H9 (cell line): ENCODE results near the gene CACNA1I. TPM values are rescaled to one million over a fixed set of nuclear protein-coding genes. Genes with fewer than 3 reads are reported as not detected.

Source experiments
- DNase-seq: peaks from one replicate; pipeline ENCODE4 v3.0.0-alpha.2; 2017
- H2AFZ ChIP-seq: one replicate; pipeline ENCODE4 v1.6.1; 2013; ENCODE audit warnings: mild to moderate bottlenecking, low read length, control low read depth, moderate library complexity
- H2AK5ac ChIP-seq: 2 replicates; pipeline ENCODE4 v1.6.1; 2013; ENCODE audit warnings: low read length, control low read depth, mixed read lengths; ENCODE audit not compliant: insufficient read length
- H2BK120ac ChIP-seq: one replicate; pipeline ENCODE4 v1.6.1; 2013; ENCODE audit warnings: low read depth, mild to moderate bottlenecking, low read length, control low read depth, inconsistent platforms; ENCODE audit not compliant: poor library complexity, severe bottlenecking
- H2BK12ac ChIP-seq: 2 replicates; pipeline ENCODE4 v1.6.1; 2013; ENCODE audit warnings: low read length, control low read depth, mixed read lengths, low read depth; ENCODE audit not compliant: insufficient read length
- H2BK15ac ChIP-seq: 2 replicates; pipeline ENCODE4 v1.6.1; 2013; ENCODE audit warnings: low read depth, low read length, control low read depth
- H2BK20ac ChIP-seq: one replicate; pipeline ENCODE4 v1.6.1; 2013; ENCODE audit warnings: low read depth, mild to moderate bottlenecking, low read length, control low read depth, inconsistent platforms; ENCODE audit not compliant: poor library complexity, severe bottlenecking
- H2BK5ac ChIP-seq: 2 replicates; pipeline ENCODE4 v1.6.1; 2013; ENCODE audit warnings: low read length, control low read depth, mixed read lengths; ENCODE audit not compliant: insufficient read length
- H3K14ac ChIP-seq: 2 replicates; pipeline ENCODE4 v1.6.1; 2013; ENCODE audit warnings: low read length, control low read depth; ENCODE audit not compliant: insufficient read depth
- H3K18ac ChIP-seq: 2 replicates; pipeline ENCODE4 v1.6.1; 2013; ENCODE audit warnings: low read depth, mild to moderate bottlenecking, mixed read lengths, low read length, control low read depth; ENCODE audit not compliant: insufficient read length
- H3K23ac ChIP-seq: 2 replicates; pipeline ENCODE4 v1.6.1; 2013; ENCODE audit warnings: low read length, control low read depth, mixed read lengths, low read depth; ENCODE audit not compliant: insufficient read length
- H3K23me2 ChIP-seq: 2 replicates; pipeline ENCODE4 v1.6.1; 2013; ENCODE audit warnings: low read depth, mild to moderate bottlenecking, mixed read lengths, low read length, control low read depth; ENCODE audit not compliant: insufficient read length, poor library complexity, severe bottlenecking
- H3K27ac ChIP-seq: 2 replicates; pipeline ENCODE4 v1.5.1; 2013; ENCODE audit warnings: low read length, control low read depth, mixed read lengths, low read depth; ENCODE audit not compliant: insufficient read length
- H3K27me3 ChIP-seq: 2 replicates; pipeline ENCODE4 v1.6.1; 2013; ENCODE audit warnings: low read length, control low read depth, inconsistent platforms; ENCODE audit not compliant: insufficient read depth
- H3K4ac ChIP-seq: 2 replicates; pipeline ENCODE4 v1.6.1; 2013; ENCODE audit warnings: low read depth, mild to moderate bottlenecking, control low read depth, inconsistent platforms, low read length, moderate library complexity
- H3K4me1 ChIP-seq: 2 replicates; pipeline ENCODE4 v1.6.1; 2013; ENCODE audit warnings: low read length, control low read depth, inconsistent platforms; ENCODE audit not compliant: insufficient read depth
- H3K4me2 ChIP-seq: 2 replicates; pipeline ENCODE4 v1.6.1; 2013; ENCODE audit warnings: low read length, control low read depth, mixed read lengths; ENCODE audit not compliant: insufficient read length, insufficient read depth
- H3K56ac ChIP-seq: 2 replicates; pipeline ENCODE4 v1.6.1; 2013; ENCODE audit warnings: low read depth, mild to moderate bottlenecking, mixed read lengths, low read length, control low read depth; ENCODE audit not compliant: insufficient read length
- H3K79me1 ChIP-seq: 2 replicates; pipeline ENCODE4 v1.6.1; 2013; ENCODE audit warnings: low read depth, mild to moderate bottlenecking, moderate library complexity, low read length, control low read depth, inconsistent platforms; ENCODE audit not compliant: insufficient read depth, poor library complexity, severe bottlenecking
- H3K79me2 ChIP-seq: 2 replicates; pipeline ENCODE4 v1.6.1; 2013; ENCODE audit warnings: low read length, control low read depth, inconsistent platforms; ENCODE audit not compliant: insufficient read depth
- H3K9ac ChIP-seq: 2 replicates; pipeline ENCODE4 v1.6.1; 2013; ENCODE audit warnings: low read length, control low read depth, mixed read lengths; ENCODE audit not compliant: insufficient read length; ENCODE audit errors: extremely low read depth
- H3K9me3 ChIP-seq: one replicate; pipeline ENCODE4 v1.6.1; 2013; ENCODE audit warnings: low read depth, low read length, inconsistent platforms; ENCODE audit not compliant: control insufficient read depth
- H3T11ph ChIP-seq: one replicate; pipeline ENCODE4 v1.6.1; 2013; ENCODE audit warnings: mild to moderate bottlenecking, low read length, control low read depth, inconsistent platforms
- H4K20me1 ChIP-seq: one replicate; pipeline ENCODE4 v1.6.1; 2013; ENCODE audit not compliant: control insufficient read depth, insufficient read length, insufficient read depth
- H4K5ac ChIP-seq: 2 replicates; pipeline ENCODE4 v1.6.1; 2013; ENCODE audit warnings: low read depth, mild to moderate bottlenecking, mixed read lengths, low read length, control low read depth; ENCODE audit not compliant: insufficient read length
- H4K8ac ChIP-seq: replicated peaks from 2 replicates; pipeline ENCODE4 v1.6.1; 2013; ENCODE audit warnings: low read length, control low read depth, mixed read lengths, low read depth; ENCODE audit not compliant: insufficient read length
- H4K91ac ChIP-seq: 2 replicates; pipeline ENCODE4 v1.6.1; 2013; ENCODE audit warnings: low read depth, mild to moderate bottlenecking, moderate library complexity, mixed read lengths, low read length, control low read depth; ENCODE audit not compliant: insufficient read length
- H3K27ac Mint-ChIP-seq, 3 experiments: 2 replicates in 2 of 3; 3 replicates in 1 of 3; pipeline ENCODE4 v1.8.0; 2020 to 2021; ENCODE audit warnings: mixed read lengths in 3 of 3, mild to moderate bottlenecking in 1 of 3, moderate library complexity in 1 of 3
- H3K27me3 Mint-ChIP-seq: 2 replicates; pipeline ENCODE4 v1.8.0; 2021; ENCODE audit warnings: low read depth, mild to moderate bottlenecking, moderate library complexity, mixed read lengths
- H3K36me3 Mint-ChIP-seq, 3 experiments: 2 replicates in 2 of 3; 3 replicates in 1 of 3; pipeline ENCODE4 v1.8.0; 2020 to 2021; ENCODE audit warnings: low read depth in 3 of 3, mixed read lengths in 3 of 3; ENCODE audit not compliant: insufficient read depth in 1 of 3
- H3K4me1 Mint-ChIP-seq, 2 experiments: 2 replicates each; pipeline ENCODE4 v1.8.0; 2020; ENCODE audit warnings: mixed read lengths in 2 of 2
- H3K4me3 Mint-ChIP-seq, 2 experiments: 2 replicates in 1 of 2; 3 replicates in 1 of 2; pipeline ENCODE4 v1.8.0; 2020 to 2021; ENCODE audit warnings: mild to moderate bottlenecking in 2 of 2, mixed read lengths in 2 of 2, moderate library complexity in 1 of 2
- H3K9me3 Mint-ChIP-seq, 2 experiments: 2 replicates in 1 of 2; 3 replicates in 1 of 2; pipeline ENCODE4 v1.8.0; 2020; ENCODE audit warnings: mild to moderate bottlenecking in 2 of 2, mixed read lengths in 2 of 2, moderate library complexity in 1 of 2
- CTCF ChIP-seq: fragments of 200-600 bp; sonication (generic); conservative IDR thresholded peaks from 3 replicates; pipeline ENCODE4 v1.8.0; 2021; ENCODE audit warnings: antibody characterized with exemption, mild to moderate bottlenecking
- WGBS: extraction: QIAGEN DNeasy Blood & Tissue Kit; methylation state at CpG from one replicate; pipeline ENCODE4 v1.1.7; 2013; ENCODE audit warnings: missing lambda C conversion rate, low lambda C conversion rate, mixed read lengths; ENCODE audit not compliant: insufficient read length; ENCODE audit errors: extremely low coverage; 5-methylcytosine and 5-hydroxymethylcytosine counted together
- total RNA-seq: library from RNA; stranded (reverse); gene quantifications from 2 replicates; pipeline ENCODE4 v1.2.1, GENCODE V29; 2021

CACNA1I gene
- total RNA-seq, 1 experiment from 2014 or later = 0.50 TPM

GRCh38 chr22:39600491-39601179, 30.1 kb downstream of the CACNA1I start:
- H3K27ac Mint-ChIP-seq = no peak overlapping the region
- Histone ChIP-seq H3T11ph (no peak overlapping the region), H3K4me2 (no peak overlapping the region), H2AK5ac (no peak overlapping the region), H2BK120ac (no peak overlapping the region), H3K79me1 (no peaks in the 10 kb centered on the region), H3K27ac (no peak overlapping the region), H2AFZ (no peak overlapping the region), H3K14ac (no peak overlapping the region), H3K56ac (no peak overlapping the region), H3K9ac (no peak overlapping the region), H3K18ac (no peak overlapping the region), H4K91ac (no peak overlapping the region), H3K27me3 (no peaks in the 10 kb centered on the region), H2BK12ac (no peak overlapping the region), H3K4me1 (no peaks in the 10 kb centered on the region), H4K20me1 (no peaks in the 10 kb centered on the region), H3K79me2 (no peaks in the 10 kb centered on the region), H2BK15ac (no peak overlapping the region), H2BK5ac (no peak overlapping the region), H3K4ac (no peak overlapping the region), H4K8ac (no peak overlapping the region), H3K23me2 (no peaks in the 10 kb centered on the region), H4K5ac (no peak overlapping the region), H3K23ac (no peak overlapping the region), H3K9me3 (no peaks in the 10 kb centered on the region), H2BK20ac (no peak overlapping the region)
- WGBS = no CpG with 5 or more reads among the region's 18 CpGs
- H3K36me3 Mint-ChIP-seq = peaks cover 0 to 5% (median 0%) of the 10 kb centered on the region in 3 experiments; a peak in 1 of 7 replicates
- TF ChIP-seq CTCF = no peak
- peaks cover 8 to 14% of the 10 kb centered on the region in 2 experiments; a peak in 4 of 5 replicates for H3K9me3 Mint-ChIP-seq
- no peak for DNase-seq
- H3K4me1 Mint-ChIP-seq = peaks cover 10 to 23% of the 10 kb centered on the region in 2 experiments
- no peak overlapping the region for H3K4me3 Mint-ChIP-seq
- peaks cover 62% of the 10 kb centered on the region for H3K27me3 Mint-ChIP-seq
